ENCODE results near the gene CNNM4. TPM values are rescaled to one million over a fixed set of nuclear protein-coding genes. Genes with fewer than 3 reads are reported as not detected.

CNNM4 gene
- total and polyA plus RNA-seq, 7 donors = 2.3 to 36.7 (median 6.6) TPM

DNA sequence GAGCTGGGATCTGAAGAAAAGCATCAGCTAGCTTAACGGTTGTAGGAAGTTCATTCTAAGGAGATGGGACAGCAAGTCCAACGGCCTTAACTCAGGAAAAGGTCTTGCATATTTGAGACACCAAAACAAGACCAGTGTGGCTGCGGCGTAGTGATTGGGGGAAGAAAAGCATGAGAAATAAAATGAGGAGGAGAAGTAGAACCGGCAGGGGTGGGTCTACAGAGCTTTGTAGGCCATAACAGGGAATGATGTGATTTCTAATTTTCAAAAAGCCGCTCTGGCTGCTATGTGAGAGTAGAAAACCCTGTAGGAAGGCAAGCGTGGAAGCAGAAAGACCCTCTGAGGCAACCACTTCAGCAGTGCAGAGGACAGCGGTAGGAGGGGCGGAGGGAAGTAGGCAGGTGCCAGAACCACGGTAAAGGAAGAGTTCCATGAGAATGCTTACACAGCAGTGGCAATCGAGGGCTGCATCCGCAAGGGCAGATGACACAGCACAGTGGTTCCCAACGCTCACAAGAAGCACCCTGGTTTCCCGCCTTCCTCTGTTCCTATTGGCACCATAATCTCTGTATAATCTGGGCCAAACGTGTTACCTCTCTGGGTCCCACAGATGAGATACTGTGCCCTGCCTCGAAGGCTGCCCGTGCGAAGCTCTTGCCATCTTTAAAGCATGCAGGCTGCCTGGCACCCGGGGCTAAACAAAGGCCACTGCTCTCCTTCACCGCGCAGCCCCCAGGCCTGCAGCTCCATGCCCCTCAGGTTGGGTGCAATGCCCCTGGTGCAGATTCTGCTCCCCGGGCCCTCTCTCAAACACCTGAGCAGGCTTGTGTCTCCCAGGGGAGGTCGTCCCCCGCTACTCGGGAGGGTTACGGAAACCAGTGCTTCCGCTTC is 96.3 kb downstream of the CNNM4 start:
- H3K4me3 ChIP-seq = peak overlapping the region; percentile 64 to 85 (median 74)
- WGBS, 2 donors = 10 to 15% methylated on average over 27 of the region's 27 CpGs
- peak; percentile 78 for DNase-seq
- intact Hi-C loops (cut with DNase I) = loop anchor here (2.0 to 5.0 kb wide), 4 partner anchors 40 to 255 kb away; partner anchors contain the start of genes ANKRD36, CNNM3, CNNM4 and KANSL3
- peaks cover 22 to 46% (median 30%) of the 10 kb centered on the region in 4 donors for H3K36me3 ChIP-seq
- peak overlapping the region; percentile 87 to 100 (median 92) for H3K27ac ChIP-seq
- no peaks in the 10 kb centered on the region for H3K9me3 ChIP-seq
- H3K27me3 ChIP-seq = no peaks in the 10 kb centered on the region
- TF ChIP-seq POLR2AphosphoS5 (IDR thresholded peaks at IDR 0.05) = no peak
- no peak for TF ChIP-seq EP300 (IDR thresholded peaks at IDR 0.05)
- no peak for TF ChIP-seq POLR2A (IDR thresholded peaks at IDR 0.05)
- TF ChIP-seq, protein P1, sequence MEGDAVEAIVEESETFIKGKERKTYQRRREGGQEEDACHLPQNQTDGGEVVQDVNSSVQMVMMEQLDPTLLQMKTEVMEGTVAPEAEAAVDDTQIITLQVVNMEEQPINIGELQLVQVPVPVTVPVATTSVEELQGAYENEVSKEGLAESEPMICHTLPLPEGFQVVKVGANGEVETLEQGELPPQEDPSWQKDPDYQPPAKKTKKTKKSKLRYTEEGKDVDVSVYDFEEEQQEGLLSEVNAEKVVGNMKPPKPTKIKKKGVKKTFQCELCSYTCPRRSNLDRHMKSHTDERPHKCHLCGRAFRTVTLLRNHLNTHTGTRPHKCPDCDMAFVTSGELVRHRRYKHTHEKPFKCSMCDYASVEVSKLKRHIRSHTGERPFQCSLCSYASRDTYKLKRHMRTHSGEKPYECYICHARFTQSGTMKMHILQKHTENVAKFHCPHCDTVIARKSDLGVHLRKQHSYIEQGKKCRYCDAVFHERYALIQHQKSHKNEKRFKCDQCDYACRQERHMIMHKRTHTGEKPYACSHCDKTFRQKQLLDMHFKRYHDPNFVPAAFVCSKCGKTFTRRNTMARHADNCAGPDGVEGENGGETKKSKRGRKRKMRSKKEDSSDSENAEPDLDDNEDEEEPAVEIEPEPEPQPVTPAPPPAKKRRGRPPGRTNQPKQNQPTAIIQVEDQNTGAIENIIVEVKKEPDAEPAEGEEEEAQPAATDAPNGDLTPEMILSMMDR (IDR thresholded peaks at IDR 0.05) = no peak
- peaks cover 0 to 58% (median 53%) of the 10 kb centered on the region in 4 donors for H3K4me1 ChIP-seq

DNA sequence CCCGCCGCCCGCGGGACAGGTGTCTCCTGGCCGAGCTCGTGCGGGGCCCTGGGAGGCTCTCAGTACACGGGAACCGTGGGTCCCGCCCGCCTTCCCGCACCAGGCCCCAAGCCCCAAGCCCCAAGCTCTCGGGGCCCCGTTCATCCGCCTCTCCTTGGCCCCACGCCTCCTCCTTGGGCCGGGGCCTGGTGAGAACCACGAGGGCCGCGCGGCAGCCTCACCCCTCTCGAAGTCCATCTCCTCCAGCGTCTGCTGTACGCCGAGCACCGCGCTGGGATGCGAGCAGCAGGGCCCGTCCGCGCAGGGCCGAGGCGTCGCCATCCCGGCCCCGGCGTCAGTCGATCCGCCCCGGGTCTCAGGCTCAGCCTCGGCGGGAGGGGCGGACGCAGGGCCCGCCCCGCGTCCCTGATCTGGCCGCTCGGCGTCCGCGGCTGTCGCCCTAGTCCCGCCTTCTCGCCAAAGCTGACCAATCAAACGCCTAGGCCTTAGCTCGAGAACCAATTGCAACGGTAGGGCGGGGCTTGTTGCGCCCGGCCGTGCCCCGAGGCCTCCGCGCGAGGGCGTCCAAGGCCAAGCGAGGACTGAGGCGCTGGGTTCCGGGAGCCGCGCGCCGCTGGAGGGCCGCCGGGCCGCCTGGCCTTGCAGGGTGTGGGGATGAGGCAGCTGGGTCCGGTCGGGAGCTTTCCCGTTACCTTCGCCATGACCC is 97.1 kb downstream of the CNNM4 start, which contains the start of gene ANKRD39:
Gene ANKRD39 (minus strand): TSS at position 350 of the 706 bp plus-strand sequence. CDS start 29 bp downstream, at position 321.
- WGBS, 2 donors = 0% methylated on average over 81 of the region's 81 CpGs
- Histone ChIP-seq H3K4me3 (peak within 1 kb of the TSS; percentile 64 to 85 (median 74)), H3K9me3 (no peaks in the 10 kb centered on the region), H3K27me3 (no peaks in the 10 kb centered on the region), H3K27ac (peak within 1 kb of the TSS; percentile 87 to 100 (median 92)), H3K36me3 (peaks cover 25 to 46% (median 30%) of the 10 kb centered on the region in 4 donors), H3K4me1 (peaks cover 0 to 62% (median 54%) of the 10 kb centered on the region in 4 donors)
- peak; percentile 99 for DNase-seq
- TF ChIP-seq, protein P1 (IDR thresholded peaks at IDR 0.05) = peak; percentile 65 to 95 (median 66)
- TF ChIP-seq EP300 (IDR thresholded peaks at IDR 0.05) (no peak), POLR2A (IDR thresholded peaks at IDR 0.05) (peak; percentile 57 to 66), POLR2AphosphoS5 (IDR thresholded peaks at IDR 0.05) (peak; percentile 70 to 86 (median 81))
- intact Hi-C loops (cut with DNase I) = loop anchor here (1.0 to 5.0 kb wide), 8 partner anchors 10 to 254 kb away; partner anchors contain the start of genes ANKRD36, CNNM3, CNNM4 and KANSL3

DNA sequence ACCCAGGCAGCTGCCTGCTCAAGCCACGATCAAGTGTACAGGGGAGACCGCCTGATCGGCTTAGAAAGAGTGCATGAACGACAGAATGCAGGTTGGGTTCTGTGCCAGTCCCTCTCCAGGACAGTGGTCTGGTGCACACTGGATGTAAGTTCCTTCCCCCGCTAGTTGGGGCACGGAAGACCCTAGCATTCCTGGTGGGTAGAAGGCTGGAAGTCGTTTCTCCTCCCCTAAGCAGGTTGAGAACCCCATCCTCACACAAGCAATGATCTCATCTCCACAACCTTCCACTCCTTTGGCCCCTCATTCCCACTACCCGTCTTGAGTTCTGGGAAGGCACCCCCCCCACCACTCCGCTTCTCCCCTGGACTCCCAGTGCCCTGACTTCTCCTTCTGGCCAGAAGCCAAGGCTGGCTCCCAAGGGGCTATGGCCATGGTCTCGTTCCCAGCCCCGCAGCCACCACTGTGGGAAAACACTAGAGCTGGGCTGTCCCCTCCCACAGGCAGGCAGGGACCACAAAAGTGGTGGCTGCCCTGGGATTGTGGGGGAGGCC is 98.5 kb downstream of the CNNM4 start:
- no peak for TF ChIP-seq POLR2A (IDR thresholded peaks at IDR 0.05)
- peak in 3 of 4 donors; percentile 0 to 29 (median 20) for TF ChIP-seq POLR2AphosphoS5 (IDR thresholded peaks at IDR 0.05)
- Histone ChIP-seq H3K27me3 (no peaks in the 10 kb centered on the region), H3K36me3 (peaks cover 29 to 46% (median 35%) of the 10 kb centered on the region in 4 donors), H3K9me3 (no peaks in the 10 kb centered on the region), H3K4me1 (peaks cover 0 to 68% (median 61%) of the 10 kb centered on the region in 4 donors), H3K4me3 (peak overlapping the region in 3 of 4 donors; percentile 69 to 85 (median 78)), H3K27ac (peak overlapping the region; percentile 87 to 100 (median 92))
- intact Hi-C loops (cut with DNase I) = loop anchor here (5.0 kb wide), 3 partner anchors 42 to 253 kb away; partner anchors contain the start of genes ANKRD36, CNNM3 and CNNM4
- 73% methylated on average over 11 of the region's 11 CpGs for WGBS, 2 donors
- DNase-seq = peak; percentile 85

DNA sequence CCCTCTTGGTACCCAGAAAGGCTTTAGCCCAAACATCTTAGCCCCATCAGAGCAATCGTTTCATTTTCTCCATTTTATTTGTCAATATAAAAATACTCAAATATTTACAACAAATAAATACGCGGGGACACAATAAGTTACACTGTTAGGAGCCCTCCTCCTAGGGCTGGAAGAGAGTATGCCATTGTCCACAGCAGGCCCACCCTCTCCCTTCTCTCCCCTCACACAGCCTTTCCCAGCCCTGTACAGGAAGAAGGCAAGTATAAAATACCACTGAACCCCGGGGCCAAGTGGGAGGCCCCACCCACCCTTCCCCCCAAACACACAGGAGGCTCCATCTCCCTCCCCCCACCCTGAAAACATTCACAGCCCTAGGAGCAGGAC is 99.0 kb downstream of the CNNM4 start:
- intact Hi-C loops (cut with DNase I) = loop anchor here (5.0 to 10.0 kb wide), 4 partner anchors 42 to 325 kb away; partner anchors contain the start of genes ANKRD36, ARID5A, CNNM3 and CNNM4
- Histone ChIP-seq H3K27ac (peak overlapping the region; percentile 87 to 100 (median 92)), H3K9me3 (no peaks in the 10 kb centered on the region), H3K4me3 (no peak overlapping the region), H3K27me3 (no peaks in the 10 kb centered on the region), H3K4me1 (peaks cover 0 to 73% (median 65%) of the 10 kb centered on the region in 4 donors), H3K36me3 (peaks cover 34 to 48% (median 39%) of the 10 kb centered on the region in 4 donors)
- no peak for DNase-seq
- 44 to 56% methylated on average over 4 of the region's 4 CpGs for WGBS, 2 donors
- TF ChIP-seq POLR2AphosphoS5 (IDR thresholded peaks at IDR 0.05) (no peak), EP300 (IDR thresholded peaks at IDR 0.05) (no peak), POLR2A (IDR thresholded peaks at IDR 0.05) (no peak)
- TF ChIP-seq, protein P1 (IDR thresholded peaks at IDR 0.05) = no peak

All from sigmoid colon (tissue), 7 donors.